GOT3 (cell line): Measurements from ENCODE around the gene EMP2.
"Not testable (repeated sequence)": the region's sequence is repeated elsewhere in the genome, so short reads cannot be mapped to it uniquely, and the experiment has no call there.

ENCODE experiments used
- DNase-seq: peaks from one replicate; lab custom pipeline; 2025; ENCODE audit warnings: mixed read lengths; lab: John Stamatoyannopoulos, UW

The EMP2 gene

DNA sequence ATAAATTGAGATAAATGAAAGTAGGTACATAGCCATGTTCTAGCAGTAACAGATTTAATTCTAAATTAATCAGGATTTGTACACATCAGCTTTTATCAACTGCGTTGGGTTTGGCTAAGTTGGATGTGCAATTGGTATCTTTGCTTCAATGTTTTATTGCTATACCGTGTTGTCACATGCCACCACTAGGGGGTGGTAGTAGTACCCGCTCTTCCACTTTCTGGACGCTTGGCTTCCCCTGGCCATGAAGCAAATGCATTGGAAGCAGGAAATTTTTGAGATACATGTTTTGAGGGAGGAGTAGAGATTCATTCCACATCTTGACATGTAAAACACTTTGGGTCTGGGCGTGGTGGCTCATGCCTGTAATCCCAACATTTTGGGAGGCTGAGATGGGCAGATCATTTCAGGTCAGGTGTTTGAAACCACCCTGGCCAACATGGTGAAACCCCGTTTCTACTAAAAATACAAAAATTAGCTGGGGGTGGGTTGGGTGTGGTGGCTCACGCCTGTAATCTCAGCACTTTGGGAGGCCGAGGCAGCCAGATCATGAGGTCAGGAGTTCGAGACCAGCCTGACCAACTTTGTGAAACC is 58.6 kb downstream of the EMP2 start:
- DNase-seq, result no peak

DNA sequence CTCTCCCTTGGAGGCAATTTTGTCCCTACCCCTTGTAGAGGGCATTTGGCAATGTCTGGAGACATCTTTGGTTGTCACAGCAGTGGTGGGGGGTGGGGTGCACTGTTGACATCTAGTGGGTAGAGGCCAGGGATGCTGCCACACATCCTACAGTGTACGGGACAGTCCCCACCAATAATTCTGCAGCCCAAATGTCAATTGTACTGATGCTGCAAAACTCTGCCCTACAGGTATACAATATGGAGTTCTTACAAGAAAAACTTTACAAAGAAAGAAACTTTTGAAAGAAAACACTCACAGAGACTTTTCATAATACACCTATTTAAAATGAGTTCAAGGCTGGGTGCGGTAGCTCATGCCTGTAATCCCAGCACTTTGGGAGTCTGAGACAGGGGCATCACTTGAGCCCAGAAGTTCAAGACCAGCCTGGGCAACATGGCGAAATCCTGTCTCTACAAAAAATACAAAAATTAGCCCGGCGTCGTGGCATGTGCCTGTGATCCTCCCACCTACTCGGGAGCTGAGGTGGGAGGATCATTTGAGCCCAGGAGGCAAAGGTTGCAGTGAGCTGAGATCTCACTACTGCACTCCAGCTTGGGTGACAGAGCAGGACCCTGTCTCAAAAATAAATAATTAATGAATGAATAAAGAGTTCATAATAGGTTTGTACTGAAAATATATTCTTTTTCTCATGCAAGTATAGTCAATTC is 59.4 kb downstream of the EMP2 start:
- no peak for DNase-seq

DNA sequence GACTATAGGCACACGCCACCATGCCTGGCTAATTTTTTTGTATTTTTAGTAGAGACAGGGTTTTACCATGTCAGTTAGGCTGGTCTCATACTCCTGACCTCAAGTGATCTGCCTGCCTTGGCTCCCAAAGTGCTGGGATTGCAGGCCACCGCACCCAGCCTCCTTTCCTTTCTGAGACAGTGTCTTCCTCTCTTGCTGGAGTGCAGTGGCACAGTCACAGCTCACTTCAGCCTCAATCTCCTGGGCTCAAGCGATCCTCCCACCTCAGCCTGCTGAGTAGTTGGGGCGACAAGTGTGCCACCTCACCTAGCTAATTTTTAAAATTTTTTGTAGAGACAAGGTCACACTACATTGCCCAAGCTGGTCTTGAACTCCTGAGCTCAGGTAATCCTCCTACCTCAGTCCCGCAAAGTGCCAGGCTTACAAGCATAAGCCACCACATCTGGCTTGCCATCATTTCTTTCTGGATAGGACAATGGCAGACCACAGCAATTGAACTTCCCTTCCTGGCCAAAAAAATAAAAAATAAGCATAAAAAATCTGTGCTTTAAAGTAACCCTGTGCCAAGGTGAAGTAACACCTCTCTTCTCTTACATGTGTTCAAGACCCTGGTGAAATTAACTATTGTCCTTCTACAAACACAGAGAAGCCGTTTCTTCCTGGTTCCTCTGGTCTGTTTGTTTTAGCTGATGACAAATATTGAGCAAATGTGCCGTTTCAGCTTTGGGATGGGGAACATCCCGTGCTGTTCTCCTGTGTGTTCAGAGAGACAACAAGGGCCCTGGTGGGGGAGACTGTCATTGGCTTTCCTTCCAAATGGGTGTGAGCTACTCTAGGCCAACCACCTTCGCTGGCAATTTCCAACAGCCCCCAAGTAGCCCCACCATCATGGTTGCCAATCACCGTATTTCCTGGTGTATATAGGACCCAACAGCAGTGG is 60.2 kb downstream of the EMP2 start:
- no peak for DNase-seq

DNA sequence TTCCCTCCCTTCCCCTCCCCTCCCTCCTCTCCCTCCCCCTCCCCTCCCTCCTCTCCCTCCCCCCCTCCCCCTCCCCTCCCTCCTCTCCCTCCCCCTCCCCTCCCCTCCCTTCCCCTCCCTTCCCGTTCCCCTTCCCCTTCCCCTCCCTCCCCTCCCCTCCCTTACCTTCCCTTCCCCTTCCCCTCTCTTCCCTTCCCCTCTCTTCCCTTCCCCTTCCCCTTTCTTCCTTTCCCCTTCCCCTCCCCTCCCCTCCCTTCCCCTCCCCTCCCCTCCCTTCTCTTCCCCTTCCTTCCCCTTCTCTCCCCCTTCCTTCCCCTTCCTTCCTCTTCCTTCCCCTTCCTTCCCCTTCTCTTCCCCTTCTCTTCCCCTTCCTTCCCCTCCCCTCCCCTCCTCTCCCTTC is 61.1 kb downstream of the EMP2 start:
- DNase-seq, result no peak

DNA sequence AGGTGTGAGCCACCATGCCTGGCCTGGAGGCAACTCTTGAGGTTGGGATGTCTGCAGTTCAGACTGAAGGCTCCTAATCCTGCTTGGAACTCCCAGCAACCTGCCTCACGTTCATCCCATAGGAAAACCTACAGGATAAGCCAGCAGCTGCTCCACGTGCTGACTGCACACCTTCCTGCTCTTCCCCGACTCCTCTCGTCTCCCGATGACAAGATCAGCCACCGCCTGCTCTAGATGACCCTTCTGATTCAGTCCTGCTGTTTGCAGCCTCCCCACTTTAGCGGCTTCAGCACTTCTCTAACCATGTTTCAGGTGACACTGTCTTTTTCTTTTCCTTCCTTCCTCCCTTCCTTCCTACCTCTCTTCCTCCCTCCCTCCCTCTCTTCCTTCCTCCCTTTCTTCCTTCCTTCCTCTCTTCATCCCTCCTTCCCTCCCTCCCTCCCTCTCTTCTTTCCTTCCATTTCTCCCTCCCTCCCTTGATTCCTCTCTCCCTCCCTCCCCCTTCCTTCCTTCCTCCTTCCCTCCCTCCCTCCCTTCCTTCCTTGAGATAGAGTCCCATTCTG is 61.8 kb downstream of the EMP2 start:
- no peak for DNase-seq

DNA sequence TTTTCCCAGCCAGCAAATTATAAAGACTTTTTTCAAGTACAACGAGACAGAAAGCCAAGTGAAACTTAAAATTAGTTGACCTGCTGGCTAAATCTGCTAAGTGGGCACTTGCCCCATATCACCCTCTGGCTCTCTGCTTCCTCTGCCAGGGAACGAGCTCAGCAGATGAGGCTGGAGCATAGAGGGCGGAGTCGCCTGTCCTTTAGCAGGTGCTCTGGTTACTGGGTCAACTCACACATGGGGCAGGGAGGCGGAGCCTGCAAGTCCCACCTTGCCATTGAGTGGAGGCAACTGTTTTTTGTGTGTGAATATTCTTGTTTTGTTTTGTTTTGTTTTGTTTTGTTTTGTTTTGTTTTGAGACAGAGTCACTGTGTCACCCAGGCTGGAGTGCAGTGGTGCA is 62.5 kb downstream of the EMP2 start:
- DNase-seq, result no peak

DNA sequence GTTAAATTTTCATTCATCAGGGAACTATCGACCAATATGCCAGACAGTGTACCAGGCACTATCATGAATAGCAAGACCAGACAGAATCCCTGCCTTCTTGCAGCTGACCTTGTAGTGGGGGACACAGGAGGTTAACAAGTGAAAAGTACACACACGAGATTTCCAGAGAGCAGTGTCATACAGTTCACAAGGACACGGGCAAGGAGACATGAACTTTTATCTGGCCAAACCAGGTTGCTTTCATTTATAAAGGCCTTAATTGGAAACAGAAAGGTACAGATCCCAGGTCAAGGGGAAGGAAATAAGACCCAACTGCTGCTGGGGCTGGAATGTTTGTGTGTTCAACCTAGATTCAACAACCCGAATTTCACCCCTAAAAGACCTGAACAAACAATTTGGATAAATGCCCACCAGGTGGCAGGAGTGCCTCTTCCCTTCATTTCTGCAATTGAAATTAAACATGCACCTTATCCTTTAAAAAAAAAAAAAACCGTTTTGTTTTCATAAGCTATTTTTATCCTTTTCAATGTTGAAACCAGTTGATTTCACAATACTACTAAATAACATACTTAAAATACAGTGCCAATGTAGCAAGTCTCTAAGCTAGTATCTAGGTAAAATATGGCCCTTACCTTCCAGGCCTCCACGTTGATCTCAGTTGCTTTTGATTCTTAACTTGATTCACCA is 65.9 kb downstream of the EMP2 start:
- no peak for DNase-seq

DNA sequence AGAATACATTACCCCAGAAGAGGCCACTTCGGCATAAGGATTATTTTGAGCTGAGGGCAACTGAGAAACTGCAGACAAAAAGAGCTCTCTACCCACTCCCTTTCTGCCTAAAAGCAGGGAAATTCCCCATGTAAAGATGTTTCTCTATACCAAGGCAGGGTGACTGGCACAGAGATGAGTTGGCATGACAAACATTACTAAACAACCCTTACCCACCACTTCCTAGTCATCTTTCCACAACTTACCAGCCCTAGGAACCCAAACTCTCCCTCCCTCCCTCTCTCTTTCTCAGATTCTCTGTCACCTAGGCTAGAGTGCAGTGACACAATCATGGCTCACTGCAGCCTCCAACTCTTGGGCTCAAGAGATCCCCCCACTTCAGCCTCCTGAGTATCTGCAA is 68.6 kb downstream of the EMP2 start:
- DNase-seq, result no peak

DNA sequence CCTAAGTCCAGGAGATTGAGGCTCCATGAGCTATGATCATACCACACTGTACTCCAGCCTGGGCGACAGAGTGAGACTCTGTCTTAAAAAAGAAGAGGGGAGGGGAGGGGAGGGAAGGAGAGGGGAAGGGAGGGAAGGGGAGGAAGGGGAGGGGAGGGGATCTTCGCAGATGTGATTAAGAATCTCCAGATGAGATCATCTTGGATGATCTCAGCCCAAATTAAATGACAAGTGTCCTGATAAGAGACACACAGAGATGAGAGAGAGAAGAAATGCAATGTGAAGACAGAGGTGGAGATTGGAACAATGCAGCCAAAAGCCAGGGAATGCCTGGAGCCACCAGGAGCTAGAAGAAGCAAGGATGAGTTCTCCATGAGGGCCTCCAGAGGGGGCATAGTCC is 70.1 kb downstream of the EMP2 start:
- DNase-seq, result no peak

DNA sequence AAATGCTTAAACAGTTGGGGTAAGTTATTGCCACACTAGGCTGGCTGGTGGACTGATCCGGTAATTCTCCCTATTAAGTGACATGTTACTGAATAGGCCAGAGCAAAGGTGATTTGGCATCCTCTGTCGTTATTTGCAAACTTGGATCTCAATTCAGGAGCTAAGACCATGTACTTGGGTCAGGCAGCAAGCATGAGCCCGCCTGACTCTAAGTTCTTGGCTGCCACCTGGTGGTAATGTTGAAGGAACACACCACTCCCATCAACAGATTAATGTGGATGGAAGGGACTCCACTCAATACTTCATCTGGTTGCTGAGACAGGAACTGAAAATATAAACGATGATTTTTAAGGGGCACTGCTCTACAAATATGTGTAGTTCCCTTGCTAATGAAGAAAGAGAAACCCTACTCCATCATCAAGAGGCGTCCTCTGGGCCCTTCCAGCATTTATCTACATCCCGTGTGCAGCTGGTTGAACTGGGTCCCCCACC is 70.8 kb downstream of the EMP2 start:
- DNase-seq, result no peak

DNA sequence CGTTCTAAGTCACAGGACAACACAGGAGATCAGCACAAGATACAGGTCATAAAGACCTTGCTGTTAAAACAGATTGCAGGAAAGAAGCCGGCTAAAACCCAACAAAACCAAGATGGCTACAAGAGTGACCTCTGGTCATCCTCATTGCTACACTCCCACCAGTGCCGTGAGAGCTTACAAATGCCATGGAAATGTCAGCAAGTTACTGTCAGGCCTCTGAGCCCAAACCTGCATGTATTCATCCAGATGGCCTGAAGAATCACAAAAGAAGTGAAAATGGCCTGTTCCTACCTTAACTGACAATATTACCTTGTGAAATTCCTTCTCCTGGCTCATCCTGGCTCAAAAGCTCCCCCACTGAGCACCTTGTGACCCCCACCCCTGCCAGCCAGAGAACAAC is 75.1 kb downstream of the EMP2 start:
- DNase-seq, result not testable (repeated sequence)

DNA sequence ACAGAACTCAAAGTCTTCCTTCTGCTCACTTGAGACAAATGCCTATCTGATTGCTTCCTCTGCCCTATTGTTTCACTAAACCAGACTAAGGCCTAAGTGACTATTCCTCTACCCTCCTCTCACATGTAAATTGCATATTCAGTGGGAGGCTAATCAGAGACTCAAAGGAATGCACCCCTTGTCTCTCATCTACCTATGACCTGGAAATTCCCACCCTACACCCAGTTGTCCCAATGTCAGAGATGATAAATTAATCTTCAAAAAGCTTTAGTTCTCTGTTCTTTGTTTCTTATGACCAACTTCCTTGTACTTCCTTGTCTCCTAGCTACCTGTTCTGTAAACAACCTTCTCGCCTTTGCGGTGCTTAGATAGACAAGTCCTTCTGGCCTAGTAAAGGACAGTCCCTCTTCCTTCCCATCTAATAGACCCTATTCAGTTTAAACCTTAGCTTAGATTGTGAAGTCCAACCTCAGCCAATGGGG is 76.0 kb downstream of the EMP2 start:
- DNase-seq, result no peak

DNA sequence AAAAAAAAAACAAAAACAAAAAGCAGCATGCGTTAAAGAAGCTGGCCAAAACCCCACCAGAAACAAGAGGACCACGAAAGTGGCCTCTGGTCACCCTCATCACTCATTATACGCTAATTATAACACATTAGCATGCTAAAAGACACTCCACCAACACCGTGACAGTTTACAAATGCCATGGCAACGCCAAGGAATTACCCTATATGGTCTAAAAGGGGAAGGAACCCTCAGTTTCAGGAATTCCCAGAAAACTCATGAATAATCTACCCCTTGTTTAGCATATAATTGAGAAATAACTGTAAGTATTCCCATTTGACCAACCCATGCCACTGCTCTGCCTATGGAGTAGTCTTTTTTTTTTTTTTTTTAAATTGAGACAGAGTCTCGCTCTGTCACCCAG is 77.6 kb downstream of the EMP2 start:
- DNase-seq, result no peak

DNA sequence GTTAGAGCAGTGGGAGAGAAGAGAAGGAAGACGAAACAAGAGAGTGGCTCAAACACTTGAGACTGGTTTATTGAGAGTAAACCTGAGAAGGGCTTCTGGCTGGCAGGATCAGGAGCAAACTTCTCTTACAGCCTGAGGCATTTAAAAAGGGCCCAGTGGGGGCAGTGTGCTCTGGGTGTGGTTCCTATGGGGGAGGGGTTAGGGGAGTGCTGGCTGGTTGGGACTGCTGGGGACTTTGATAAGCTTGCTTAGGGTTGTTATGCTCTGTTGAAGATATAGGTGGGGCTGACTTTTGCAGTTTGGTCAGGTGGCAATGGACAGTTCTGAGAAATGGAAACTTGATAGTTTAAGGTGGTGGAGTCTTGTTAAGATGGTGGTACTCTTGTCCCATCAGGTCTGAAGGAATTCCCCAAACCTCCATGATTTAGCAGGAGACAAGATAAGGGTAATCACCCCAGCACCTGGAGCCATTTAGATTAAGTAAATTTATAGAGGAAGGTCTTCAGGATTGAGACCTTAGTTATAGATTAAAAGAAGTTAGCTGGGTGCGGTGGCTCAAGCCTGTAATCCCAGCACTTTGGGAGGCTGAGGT is 79.3 kb downstream of the EMP2 start:
- no peak for DNase-seq

DNA sequence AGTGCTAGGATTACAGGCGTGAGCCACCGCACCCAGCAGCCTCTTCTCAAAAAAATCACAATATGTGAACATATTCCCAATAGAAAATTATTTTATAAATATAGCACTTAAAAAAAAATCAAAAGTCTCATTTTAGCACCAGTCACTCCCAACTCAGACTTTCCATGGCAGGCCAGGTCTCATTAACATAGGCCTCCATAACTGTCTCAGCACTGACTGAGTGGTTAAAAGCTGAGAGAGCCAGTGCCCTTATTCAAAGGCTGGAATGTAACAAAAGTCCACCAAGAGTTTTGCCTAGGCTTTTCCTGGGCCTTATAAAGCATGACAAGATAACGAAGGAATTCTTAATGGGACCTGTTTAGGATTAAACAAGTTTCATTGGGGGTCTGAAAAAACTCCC is 79.8 kb downstream of the EMP2 start:
- no peak for DNase-seq

DNA sequence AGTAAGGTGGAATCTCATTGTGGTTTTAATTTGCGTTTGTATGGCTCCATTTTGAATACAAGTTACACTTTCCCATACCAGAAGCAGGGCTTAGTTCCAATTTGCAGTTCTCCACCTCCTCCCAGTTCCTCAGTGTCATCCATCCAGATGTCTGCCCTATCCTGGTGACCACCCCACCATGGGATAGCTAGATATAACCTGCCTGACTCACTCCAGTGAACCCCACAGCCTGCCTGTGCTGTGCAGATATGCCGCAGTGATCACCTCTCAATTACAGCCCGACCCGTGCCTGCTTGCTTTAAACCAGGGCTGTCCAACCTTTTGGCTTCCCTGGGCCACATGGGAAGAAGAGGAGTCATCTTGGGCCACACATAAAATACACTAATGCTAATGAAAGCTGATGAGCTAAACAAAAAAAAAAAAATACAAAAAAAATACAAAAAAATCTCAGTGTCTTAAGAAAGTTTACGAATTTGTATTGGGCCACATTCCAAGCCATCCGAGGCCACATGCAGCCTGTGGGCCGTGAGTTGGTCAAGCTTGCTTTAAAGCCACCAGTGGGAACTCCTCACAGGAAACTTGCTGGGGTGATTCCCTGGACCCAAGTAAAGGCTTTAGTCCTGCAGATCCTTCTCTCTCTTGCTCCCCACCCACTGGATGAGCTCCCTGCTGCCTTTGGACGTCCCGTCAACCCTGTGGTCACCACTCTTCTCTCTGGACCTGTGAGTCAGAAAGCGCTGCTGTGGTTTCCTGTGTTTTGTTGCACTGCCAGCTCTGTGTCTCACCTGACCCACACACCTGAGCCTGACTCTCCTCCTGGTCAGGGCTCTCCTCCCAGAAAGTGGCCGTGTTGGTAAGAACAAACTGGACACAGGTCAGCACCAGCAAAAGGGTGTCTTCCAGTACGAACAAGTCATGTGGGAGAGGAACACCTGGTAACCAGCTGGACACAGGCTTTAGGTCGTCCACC is 83.0 kb downstream of the EMP2 start:
- DNase-seq, result no peak

DNA sequence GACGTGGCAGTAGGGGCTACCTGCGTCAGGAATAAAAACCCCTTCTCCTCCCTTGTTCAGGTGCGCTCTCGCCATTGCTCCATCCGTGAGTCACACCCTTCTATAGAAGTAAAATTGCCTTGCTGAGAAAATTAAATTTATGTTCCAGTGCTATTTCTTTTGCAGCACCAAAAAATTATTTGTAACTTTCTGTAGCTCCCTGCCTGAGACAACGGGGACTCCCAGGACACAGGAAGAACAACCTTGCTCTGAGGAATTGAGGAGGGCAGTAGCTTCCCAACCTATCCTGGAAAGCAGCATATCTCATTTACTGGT is 85.4 kb downstream of the EMP2 start:
- DNase-seq, result no peak

DNA sequence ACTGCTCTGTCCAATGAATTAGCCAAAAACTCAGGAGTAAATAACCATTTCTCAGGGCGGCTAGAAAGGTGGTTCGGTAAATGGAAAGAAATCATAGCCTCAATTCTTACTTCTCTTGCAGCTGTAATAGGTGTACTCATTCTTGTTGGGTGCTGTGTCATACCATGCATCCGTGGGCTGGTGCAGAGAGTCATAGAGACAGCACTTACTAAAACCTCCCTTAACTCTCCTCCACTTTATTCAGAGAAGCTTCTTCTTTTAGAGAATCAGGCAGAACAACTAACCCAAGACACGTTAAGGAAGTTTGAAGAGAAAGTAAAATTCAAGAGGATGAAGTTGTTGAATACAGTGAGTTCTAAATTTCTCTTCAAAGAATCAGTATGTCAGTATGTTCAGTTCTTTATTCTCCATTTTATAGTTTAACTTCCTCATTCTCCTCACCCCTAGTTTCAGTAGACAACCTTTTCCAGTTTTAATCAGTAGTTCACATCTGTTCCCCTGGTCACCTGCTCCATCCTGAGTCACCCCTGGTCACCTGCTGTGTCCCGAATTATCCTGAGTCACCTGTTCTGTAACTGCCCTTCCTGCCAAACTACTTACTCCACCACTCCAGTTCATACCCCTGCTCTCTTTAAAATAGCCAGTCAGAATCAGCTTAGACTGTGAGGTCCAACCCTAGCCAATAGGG is 85.9 kb downstream of the EMP2 start:
- no peak for DNase-seq

DNA sequence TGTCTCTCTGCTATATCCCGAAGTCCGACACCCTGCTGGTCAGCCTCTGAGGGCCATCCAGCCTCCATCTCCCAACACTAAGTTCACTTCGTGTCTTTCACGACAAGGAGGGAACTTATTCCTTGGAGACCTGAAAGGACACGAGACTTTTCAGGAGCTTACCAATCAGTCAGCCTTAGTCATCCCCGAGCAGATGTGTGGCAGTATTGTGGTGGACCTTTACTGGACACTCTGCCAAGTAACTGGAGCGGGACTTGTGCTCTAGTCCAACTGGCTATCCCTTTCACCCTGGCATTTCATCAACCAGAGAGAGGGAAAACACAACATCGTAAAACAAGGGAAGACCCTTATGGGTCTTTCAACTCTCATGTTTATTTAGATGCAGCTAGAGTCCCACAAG is 87.1 kb downstream of the EMP2 start:
- DNase-seq, result no peak

DNA sequence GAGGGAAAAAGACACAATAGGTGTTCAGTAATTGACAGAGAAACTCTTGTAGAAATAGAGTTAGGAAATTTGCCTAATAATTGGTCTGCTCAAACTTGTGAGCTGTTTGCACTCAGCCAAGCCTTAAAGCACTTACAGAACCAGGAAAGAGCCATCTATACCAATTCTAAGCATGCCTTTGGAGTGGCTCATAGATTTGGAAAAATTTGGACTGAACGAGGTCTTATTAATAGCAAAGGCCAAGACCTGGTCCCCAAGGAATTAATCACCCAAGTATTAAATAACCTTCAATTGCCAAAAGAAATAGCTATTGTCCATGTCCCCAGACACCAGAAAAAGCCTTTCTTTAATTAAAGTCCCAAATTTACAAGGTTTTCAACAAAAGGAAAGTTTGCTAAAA is 90.3 kb downstream of the EMP2 start:
- no peak for DNase-seq
